Renal cortex interstitium (tissue), 11 donors: ENCODE results near the gene TMEM202. TPM values are rescaled to one million over a fixed set of nuclear protein-coding genes. Genes with fewer than 3 reads are reported as not detected.
"Not testable (repeated sequence)": the region's sequence is repeated elsewhere in the genome, so short reads cannot be mapped to it uniquely, and the experiment has no call there.

Experiments
- DNase-seq, 11 donors: peaks; one replicate each; pipeline ENCODE4 v3.0.0-alpha.2; 2013; ENCODE audit warnings: low read depth in 9 of 11, low spot score in 4 of 11; ENCODE audit errors: extremely low read depth in 1 of 11
- polyA plus RNA-seq, 3 donors: library from polyadenylated mRNA; unstranded; fragments of 120-200 nt; gene quantifications; one replicate each; pipeline ENCODE4 v1.2.1, GENCODE V29; 2013; ENCODE audit not compliant: insufficient read length in 3 of 3

TMEM202 gene
- polyA plus RNA-seq, 3 donors: not detected

DNA sequence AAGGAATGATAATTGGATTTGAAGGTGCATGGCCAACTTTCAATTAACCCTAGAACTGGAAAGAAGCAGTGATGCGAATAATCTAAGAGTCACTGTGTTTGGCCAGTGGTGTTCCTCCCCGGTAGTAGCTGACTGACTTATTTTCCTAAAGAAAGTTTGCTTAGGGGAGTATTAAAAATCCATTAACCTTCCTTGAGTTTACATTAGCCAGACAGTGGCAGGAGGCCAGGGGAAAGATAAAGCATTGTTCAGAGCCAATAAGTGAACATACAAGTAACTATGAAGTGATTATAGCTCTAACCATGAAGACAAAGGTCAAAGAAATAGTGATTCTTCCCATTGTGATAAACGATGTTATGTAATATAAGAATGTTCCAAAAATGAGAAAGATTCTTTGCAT is 8.9 kb upstream of the TMEM202 start:
- no peak for DNase-seq

DNA sequence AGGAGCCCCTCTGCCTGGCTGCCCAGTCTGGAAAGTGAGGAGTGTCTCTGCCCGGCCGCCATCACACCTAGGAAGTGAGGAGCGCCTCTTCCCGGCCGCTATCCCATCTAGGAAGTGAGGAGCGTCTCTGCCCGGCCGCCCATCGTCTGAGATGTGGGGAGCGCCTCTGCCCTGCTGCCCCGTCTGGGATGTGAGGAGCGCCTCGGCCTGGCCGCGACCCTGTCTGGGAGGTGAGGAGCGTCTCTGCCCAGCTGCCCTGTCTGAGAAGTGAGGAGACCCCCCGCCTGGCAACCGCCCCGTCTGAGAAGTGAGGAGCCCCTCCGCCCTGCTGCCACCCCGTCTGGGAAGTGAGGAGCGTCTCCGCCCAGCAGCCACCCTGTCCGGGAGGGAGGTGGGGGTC is 1.8 kb upstream of the TMEM202 start:
- not testable (repeated sequence) for DNase-seq

DNA sequence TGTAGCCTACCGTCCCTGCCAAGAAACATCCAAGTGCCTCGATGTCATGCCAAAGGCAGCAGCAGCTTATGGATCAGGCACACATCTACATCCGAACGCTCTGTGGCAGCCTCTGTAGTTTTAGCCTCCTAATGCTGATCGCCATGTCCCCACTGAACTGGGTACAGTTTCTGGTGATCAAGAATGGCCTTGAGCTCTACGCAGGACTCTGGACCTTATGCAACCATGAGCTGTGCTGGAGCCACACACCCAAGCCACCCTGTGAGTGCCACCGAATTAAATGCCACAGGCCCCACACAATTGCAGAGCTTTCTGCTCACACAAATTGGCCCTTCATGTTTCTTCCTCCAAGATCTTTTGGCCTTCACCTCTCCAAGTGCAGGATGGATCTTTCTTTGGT is 543 bp downstream of the TMEM202 start:
- DNase-seq: no peak

DNA sequence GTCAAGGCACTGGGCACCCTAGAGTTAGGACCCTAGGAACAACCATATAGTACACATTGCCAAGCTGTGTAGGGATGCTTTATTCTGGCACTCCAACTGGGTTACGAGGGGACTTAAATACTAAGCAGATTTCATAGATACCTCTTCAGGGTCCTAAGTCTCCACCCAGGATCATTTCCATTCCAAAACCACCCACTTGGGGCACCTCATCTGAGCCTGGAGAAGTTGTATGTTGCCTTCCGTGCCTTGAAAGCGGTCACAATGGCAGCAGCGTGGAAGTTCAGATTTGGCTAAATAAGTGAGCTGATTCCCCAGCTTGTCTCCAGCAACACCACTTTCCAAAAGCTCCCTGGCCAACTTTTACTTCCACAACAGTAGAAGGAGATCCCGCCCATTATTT is 4.6 kb downstream of the TMEM202 start:
- DNase-seq: no peak

DNA sequence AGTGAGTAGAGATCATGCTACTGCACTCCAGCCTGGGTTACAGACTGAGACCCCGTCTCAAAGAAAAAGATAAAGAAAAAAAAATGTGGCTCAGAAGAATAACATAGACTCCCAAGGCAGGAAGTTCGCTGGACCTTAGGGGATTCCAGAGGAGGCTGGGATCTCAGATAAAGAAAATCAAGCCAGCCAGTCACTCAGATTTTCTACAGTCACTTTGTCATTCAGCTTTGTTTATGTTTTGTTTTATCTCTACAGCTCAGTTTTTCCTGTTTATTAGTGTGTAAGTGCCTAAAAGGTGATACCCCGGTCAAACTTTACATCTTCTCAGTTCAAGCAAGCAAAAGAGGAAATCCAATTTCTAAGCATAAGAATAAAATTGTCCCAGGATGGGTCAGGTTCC is 6.3 kb downstream of the TMEM202 start:
- no peak for DNase-seq

DNA sequence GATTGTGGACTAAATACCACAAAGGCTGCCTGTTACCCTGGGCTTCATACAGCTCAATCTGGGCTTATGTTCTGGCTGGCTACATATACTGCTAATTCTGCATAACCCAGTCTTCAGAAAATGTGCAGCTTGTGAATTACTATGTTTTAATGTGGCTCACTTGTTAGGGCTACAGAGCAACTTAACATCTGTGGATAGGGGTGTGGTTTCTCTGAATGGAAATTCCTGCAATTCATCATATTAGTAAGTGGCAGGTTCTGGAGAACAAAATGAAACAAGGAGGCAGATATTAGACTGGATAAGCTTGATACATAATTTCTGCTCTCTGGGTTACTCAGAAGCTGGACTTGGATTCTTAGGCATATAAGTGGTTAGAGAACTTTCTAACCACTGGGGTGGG is 6.7 kb downstream of the TMEM202 start:
- DNase-seq: no peak

DNA sequence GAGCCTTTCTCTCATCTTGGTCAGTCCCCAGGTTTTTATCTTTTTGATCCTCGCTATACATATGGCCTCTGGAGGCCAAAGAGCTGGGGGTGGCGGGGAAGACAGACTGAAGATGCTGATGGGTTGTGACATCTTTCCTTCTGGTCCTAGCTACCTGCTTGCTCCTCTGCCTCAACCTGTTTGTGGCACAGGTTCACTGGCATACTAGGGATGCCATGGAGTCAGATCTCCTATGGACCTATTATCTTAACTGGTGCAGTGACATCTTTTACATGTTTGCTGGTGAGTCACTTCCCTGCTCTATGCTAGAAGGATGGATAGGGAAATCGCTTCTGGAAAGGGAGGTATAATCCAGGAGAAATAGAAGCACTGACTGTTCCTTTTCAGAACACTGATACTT is 8.8 kb downstream of the TMEM202 start:
- no peak for DNase-seq

DNA sequence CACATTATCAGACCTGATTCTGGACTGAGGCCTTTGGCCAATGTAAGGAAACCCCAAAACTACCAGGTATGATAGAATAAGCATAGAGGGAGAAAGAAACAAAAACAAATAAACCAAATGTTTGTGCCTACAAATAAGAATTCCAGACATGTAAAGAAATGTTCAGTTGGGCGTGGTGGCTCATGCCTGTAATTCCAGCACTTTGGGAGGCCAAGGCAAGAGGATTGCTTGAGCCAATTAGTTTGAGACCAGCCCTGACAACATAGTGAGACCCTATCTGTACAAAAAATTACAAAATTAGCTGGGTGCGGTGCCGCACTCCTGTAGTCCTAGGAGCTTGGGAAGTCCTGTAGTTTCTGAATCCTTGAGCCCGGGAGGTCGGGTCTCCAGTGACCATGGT is 13.0 kb downstream of the TMEM202 start:
- no peak for DNase-seq

DNA sequence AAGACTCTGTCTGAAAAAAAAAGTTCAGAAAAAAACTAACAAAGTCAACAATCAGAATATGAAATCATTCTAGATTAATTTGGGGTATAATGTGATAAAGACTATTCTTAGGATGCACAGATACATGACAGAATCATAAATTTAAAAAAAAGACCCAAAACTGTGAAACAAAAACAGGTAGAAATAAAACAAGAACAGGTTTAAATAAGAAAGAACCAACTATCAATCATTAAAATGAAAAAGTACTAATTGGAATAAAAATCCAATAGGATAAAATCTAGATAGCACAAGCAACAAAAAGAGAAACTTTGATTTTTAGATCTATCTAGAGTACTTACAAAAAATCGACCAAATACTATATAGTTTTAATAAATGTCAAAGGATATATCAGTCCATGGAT is 13.4 kb downstream of the TMEM202 start:
- DNase-seq: no peak

DNA sequence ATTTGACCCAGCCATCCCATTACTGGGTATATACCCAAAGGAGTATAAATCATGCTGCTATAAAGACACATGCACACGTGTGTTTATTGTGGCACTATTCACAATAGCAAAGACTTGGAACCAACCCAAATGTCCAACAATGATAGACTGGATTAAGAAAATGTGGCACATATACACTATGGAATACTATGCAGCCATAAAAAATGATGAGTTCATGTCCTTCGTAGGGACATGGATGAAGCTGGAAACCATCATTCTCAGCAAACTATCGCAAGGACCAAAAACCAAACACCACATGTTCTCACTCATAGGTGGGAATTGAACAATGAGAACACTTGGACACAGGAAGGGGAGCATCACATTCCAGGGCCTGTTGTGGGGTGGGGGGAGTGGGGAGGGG is 15.2 kb downstream of the TMEM202 start:
- DNase-seq: not testable (repeated sequence)

DNA sequence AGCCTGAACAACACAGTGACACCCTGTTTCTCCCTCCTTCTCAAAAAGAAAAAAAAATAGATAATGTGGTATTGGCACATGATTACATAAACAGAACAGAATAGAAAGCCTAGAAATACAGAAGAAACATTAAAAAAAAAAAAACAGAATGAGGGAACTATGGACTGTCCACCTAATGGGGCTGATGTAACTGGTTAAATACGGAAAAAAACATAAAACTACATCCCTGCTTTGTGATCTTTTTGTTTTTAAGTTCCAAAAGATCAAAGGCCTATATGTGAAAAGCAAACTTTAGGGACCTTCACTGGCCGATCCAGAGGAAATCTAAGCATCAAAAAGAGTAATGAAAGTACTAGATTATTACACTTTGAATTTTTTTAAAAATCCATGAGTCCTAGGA is 17.2 kb downstream of the TMEM202 start:
- no peak for DNase-seq

DNA sequence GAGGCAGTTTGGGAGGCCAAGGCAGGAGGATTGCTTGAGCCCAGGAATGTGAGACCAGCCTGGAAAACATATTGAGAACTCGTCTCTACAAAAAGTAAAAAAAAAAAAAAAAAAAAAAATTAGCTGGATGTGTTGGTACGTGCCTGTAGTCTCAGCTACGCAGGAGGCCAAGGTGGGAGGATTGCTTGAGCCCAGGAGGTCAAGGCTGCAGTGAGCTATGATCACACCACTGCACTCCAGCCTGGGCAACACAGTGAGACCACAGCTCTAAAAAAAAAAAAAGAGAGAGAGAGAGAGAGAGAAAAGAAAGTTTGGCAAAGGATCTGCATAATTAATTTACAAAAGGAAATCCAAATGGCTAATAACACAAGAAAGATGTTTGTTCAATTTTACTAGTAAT is 21.7 kb downstream of the TMEM202 start:
- DNase-seq: not testable (repeated sequence)

DNA sequence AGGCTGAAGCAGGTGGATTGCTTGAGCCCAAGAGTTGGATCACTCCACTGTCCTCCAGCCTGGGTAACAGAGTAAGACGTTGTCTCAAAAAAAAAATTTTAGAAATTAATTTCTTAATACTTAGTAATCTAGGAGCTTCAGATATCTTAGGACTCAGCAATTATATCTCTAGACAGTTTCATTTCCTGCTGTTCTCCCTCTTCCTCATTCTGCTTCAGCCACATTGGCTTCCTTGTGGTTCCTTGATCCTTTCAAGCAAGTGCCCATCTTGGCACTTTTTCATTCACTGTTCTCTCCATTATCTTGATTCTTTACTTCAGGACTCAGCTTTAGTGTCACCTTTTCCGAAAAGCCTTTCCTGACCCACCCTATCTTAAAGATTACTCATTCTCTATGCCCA is 22.5 kb downstream of the TMEM202 start:
- DNase-seq: no peak

DNA sequence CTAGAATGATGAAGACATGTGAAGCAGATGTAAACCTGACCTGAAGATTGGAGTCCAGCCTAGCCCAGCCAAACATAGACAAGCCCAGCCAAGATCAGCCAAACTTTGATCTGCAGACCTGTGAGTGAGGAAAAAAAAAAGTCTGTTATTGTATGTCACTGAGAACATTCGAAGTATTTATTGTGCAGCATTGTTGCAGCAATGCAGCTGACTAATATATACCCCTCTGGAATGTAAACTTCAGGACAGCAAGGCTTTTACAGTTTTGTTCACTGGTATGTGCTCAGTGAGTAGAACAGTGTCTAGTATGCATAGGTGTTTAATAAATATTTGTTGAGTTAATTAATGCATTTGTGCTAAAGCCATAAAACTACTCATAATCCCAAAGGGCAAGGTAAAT is 23.4 kb downstream of the TMEM202 start:
- no peak for DNase-seq

DNA sequence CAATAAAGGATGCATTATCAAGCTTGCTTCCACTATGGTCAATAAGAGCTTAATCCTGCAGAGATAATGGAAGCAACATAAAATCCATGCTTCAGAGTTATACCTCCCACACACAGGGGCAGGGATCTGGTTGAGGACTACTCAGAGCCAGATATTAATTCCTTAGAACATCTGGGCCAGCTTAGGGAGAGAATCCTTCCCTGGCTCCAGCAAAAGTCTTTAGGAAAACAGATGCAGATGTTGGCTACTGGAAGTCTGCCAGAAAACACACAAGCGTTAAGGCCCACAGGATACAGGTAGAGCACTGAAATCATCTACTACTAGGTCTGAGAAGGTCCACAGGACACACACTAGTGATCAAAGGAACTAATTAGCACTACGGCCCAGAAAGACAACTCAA is 25.2 kb downstream of the TMEM202 start:
- no peak for DNase-seq

DNA sequence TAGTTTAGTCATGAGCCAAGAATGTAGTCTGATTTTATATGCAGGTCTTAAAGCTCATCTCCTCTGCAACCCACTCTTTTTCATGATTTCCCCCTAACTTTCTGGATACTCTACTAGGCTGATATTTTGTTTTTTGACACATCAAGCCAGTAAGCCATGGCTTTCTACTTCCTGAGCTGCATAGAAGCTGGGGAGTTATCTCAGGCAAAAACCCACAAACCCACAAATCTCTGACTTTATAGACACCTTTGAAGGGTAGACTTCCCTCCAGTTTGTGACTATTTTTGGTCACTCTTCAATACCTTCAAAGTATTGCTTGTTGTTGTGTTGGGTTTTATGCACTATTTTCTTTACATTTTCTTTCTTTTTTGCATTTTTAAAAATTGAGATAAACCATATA is 28.6 kb downstream of the TMEM202 start:
- no peak for DNase-seq

DNA sequence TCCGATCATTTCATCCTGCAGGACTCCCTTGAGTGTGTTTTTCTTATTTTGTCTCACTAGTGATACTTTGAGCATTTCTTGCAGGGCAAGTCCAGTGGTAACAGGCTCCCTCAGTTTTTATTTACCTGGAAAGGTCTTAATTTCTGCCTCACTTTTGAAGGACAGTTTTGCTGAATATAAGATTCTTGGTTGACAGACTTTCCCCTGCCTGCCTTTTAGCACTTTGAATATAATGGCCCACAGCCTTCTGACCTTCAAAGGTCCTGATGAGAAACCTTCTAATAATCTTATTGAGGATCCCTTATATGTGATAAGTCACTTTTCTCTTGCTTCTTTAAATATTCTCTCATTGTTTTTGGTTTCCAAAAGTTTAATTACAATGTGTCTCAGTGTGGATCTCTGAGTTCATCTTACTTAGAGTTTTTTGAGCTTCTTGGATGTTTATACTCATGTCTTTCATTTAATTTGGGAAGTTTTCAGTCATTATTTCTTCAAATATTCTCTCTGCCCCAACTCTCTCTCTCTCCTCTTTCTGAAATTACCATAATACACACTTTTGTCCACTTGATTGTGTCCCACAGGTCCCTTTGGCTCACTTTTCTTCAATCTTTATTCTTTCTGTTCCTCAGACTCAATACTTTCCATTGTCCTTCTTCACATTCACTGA is 39.7 kb downstream of the TMEM202 start:
- DNase-seq: no peak

DNA sequence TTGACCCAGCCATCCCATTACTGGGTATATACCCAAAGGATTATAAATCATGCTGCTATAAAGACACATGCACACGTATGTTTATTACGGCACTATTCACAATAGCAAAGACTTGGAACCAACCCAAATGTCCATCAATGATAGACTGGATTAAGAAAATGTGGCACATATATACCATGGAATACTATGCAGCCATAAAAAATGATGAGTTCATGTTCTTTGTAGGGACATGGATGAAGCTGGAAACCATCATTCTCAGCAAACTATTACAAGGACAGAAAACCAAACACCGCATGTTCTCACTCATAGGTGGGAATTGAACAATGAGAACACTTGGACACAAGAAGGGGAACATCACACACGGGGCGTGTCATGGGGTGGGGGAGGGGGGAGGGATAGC is 44.7 kb downstream of the TMEM202 start:
- not testable (repeated sequence) for DNase-seq

DNA sequence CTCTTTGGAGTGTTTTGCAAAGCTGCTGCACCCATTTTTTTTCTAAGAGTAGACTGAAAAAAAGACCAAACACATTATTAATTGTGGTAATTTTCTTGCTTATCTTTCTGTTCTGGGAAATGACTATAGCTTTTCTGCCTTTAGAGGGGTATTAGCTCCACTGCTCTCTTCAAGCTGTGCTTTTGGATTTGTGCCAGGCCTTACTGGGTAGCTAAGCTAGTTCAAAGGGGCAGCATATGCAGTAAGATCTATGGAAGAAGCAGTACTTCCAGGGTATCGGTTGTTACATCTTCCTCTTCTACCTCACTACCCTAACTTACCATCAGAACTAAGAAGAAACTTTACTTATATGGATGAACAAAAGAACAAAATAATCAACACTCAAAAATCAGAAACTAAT is 47.3 kb downstream of the TMEM202 start:
- DNase-seq: no peak

DNA sequence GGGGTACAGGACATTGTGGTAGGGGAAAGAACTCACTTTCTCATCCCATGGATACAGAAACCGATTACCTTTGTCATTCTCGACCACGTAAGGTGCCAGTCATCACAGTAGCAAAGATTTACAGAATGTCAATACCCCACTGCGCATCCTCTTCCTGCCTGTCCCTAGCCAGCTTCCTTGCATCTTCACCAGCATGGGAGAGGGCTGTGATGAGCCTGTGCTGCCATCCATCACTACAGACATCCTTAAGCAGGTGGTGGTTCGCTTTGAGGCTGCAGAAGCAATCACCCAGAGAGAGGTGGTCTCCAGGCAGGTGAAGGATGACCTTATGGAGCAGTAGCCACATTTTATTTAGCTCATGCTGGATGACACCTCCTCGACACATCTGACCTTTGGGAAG is 52.7 kb downstream of the TMEM202 start:
- no peak for DNase-seq

DNA sequence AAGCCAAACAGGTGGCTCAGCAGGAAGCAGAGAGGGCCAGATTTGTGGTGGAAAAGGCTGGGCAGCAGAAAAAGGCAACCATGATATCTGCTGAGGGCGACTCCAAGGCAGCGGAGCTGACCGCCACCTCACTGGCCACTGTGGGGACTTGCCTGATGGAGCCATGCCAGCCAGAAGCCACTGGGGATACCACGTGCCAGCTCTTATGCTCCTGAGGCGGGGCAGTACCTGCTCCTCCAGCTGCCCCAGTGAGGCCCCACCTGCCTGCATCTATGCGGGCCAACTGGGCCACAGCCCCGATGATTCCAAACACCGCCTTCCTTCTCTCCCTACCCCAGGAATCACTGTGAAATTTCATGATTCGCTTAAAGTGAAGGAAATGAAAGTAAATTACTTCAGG is 53.1 kb downstream of the TMEM202 start:
- no peak for DNase-seq

DNA sequence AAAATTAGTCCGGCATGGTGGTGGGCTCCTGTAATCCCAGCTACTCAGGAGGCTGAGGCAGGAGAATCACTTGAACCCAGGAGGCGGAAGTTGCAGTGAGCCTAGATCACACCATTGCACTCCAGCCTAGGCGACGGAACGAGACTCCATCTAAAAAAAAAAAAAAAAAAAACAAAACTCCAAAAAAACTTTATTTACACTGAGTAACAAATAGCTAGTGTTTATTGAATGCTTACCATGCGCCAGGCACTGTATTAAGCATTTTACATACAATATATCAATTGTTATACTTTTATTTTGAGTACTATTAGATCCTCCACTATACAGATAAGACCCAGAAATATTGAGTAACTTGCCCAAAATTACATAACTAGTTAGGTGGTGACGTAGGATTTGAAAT is 58.6 kb downstream of the TMEM202 start:
- DNase-seq: no peak
